Posterior vena cava (tissue), 2 donors: ENCODE data around the gene METRNL. TPM values are rescaled to one million over a fixed set of nuclear protein-coding genes. Genes with fewer than 3 reads are reported as not detected.
"Not testable (repeated sequence)": the region's sequence is repeated elsewhere in the genome, so short reads cannot be mapped to it uniquely, and the experiment has no call there.

Experiments used
- DNase-seq: peaks from one replicate; pipeline ENCODE4 v3.0.0-alpha.2; 2020; ENCODE audit warnings: low spot score
- intact Hi-C, 2 donors: fragments of 100-400 bp; cut with DNase I; formaldehyde crosslinking; loops; one replicate each; pipeline versions ENCODE4 v1.14.1 to v1.14.2; 2022 to 2023
- total RNA-seq, 2 donors: library from RNA; stranded (reverse); fragmentation: NEBNext Ultra II Directional; extraction: Animal tissue kit (Norgen Biotek cat#: 25700); gene quantifications; one replicate each; pipeline ENCODE4 v1.2.1, GENCODE V29; 2021
- donor health status: DM: yes; HTN: yes; CAD: no.
- donor health status: DM: yes; HTN: yes; CAD: no.

Gene METRNL
- total RNA-seq, 2 donors from 2014 or later = 80.5 to 101 TPM

- intact Hi-C loops = no loop called here
- DNase-seq = peak; percentile 67
These were observed 46.9 kb downstream of the METRNL start for GRCh38 chr17:83126275-83126811.

GRCh38 chr17:83127431-83128160 lies 48.2 kb downstream of the METRNL start:
- peak; percentile 73 for DNase-seq
- intact Hi-C loops = no loop called here

GRCh38 chr17:83128306-83129240 lies 49.2 kb downstream of the METRNL start:
- intact Hi-C loops = no loop called here
- DNase-seq = peak; percentile 67

- intact Hi-C loops = no loop called here
- DNase-seq = peak; percentile 26
These were observed 50.3 kb downstream of the METRNL start for GRCh38 chr17:83129676-83130075.

GRCh38 chr17:83131401-83132011 lies 52.1 kb downstream of the METRNL start:
- DNase-seq = peak; percentile 76
- intact Hi-C loops = no loop called here

- intact Hi-C loops = no loop called here
These were observed 53.1 kb downstream of the METRNL start for GRCh38 chr17:83132251-83133081.

GRCh38 chr17:83133302-83134121 lies 54.1 kb downstream of the METRNL start:
- peak; percentile 51 for DNase-seq
- intact Hi-C loops = no loop called here

More at GRCh38 chr17:83132251-83133081, 53.1 kb downstream of the METRNL start:
- peak; percentile 64 for DNase-seq

GRCh38 chr17:83134456-83134855 lies 55.0 kb downstream of the METRNL start:
- intact Hi-C loops = not testable (repeated sequence)
- DNase-seq = peak; percentile 75

- intact Hi-C loops = no loop called here
- DNase-seq = peak; percentile 62
These were observed 56.3 kb downstream of the METRNL start for GRCh38 chr17:83135692-83136091.

- peak; percentile 57 for DNase-seq
- intact Hi-C loops = no loop called here
These were observed 56.7 kb downstream of the METRNL start for GRCh38 chr17:83136156-83136555.

GRCh38 chr17:83136931-83137330 lies 57.5 kb downstream of the METRNL start:
- intact Hi-C loops = no loop called here
- peak; percentile 68 for DNase-seq

GRCh38 chr17:83137523-83137922 lies 58.1 kb downstream of the METRNL start:
- intact Hi-C loops = no loop called here

GRCh38 chr17:83138820-83139219 lies 59.4 kb downstream of the METRNL start:
- no peak for DNase-seq
- intact Hi-C loops = no loop called here

More at GRCh38 chr17:83137523-83137922, 58.1 kb downstream of the METRNL start:
- peak; percentile 51 for DNase-seq

GRCh38 chr17:83139541-83140248 lies 60.3 kb downstream of the METRNL start:
- DNase-seq, intact Hi-C loops: not testable (repeated sequence)

GRCh38 chr17:83140249-83140566 lies 60.8 kb downstream of the METRNL start:
- intact Hi-C loops = not testable (repeated sequence)
- DNase-seq = peak; percentile 48

GRCh38 chr17:83142619-83143018 lies 63.2 kb downstream of the METRNL start:
- intact Hi-C loops = no loop called here
- DNase-seq = no peak

GRCh38 chr17:83143817-83144231 lies 64.4 kb downstream of the METRNL start:
- intact Hi-C loops = no loop called here
- DNase-seq = no peak
